ENCODE data around the gene ZNRF3.

GRCh38 chr22:29065468-29066190, 182.3 kb downstream of the ZNRF3 start:
- TF ChIP-seq POLR2AphosphoS5 (IDR thresholded peaks at IDR 0.05) (no peak), CTCF (IDR thresholded peaks at IDR 0.05; ENCODE audit: poor library complexity, severe bottlenecking) (no peak), EZH2 (IDR thresholded peaks at IDR 0.05; ENCODE audit: borderline replicate concordance, insufficient read depth, low read length, poor library complexity, severe bottlenecking) (no peak), EP300 (conservative IDR thresholded peaks at IDR 0.05; ENCODE audit: poor library complexity, severe bottlenecking) (no peak), TAF1 (IDR thresholded peaks at IDR 0.05; ENCODE audit: low read depth) (no peak), REST (IDR thresholded peaks at IDR 0.05; ENCODE audit: borderline replicate concordance) (no peak)
